MM.1S (cell line): Measurements from ENCODE around the gene ACYP2.

Experiments used
- EZH2 ChIP-seq: fragments of 300-600 bp; sonication (generic); optimal IDR thresholded peaks from 2 replicates; pipeline ENCODE3; 2017; ENCODE audit warnings: low read depth, mild to moderate bottlenecking, antibody characterized with exemption, low read length, mixed read lengths
- EZH2phosphoT487 ChIP-seq: fragments of 300-600 bp; sonication (generic); IDR thresholded peaks from 2 replicates; pipeline ENCODE4 v1.6.1; 2018; ENCODE audit warnings: antibody characterized with exemption, low read length
- TF ChIP-seq, protein P1 (sequence below): fragments of 300-600 bp; sonication (generic); IDR thresholded peaks from 2 replicates; pipeline ENCODE4 v1.5.1; 2016; ENCODE audit warnings: antibody characterized with exemption, low read length, mixed read lengths

GRCh38 chr2:54295911-54296310, 180.5 kb downstream of the ACYP2 start:
- TF ChIP-seq, protein P1, sequence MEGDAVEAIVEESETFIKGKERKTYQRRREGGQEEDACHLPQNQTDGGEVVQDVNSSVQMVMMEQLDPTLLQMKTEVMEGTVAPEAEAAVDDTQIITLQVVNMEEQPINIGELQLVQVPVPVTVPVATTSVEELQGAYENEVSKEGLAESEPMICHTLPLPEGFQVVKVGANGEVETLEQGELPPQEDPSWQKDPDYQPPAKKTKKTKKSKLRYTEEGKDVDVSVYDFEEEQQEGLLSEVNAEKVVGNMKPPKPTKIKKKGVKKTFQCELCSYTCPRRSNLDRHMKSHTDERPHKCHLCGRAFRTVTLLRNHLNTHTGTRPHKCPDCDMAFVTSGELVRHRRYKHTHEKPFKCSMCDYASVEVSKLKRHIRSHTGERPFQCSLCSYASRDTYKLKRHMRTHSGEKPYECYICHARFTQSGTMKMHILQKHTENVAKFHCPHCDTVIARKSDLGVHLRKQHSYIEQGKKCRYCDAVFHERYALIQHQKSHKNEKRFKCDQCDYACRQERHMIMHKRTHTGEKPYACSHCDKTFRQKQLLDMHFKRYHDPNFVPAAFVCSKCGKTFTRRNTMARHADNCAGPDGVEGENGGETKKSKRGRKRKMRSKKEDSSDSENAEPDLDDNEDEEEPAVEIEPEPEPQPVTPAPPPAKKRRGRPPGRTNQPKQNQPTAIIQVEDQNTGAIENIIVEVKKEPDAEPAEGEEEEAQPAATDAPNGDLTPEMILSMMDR: no peak
- TF ChIP-seq EZH2 (no peak), EZH2phosphoT487 (no peak)
